Activated CD4-positive, alpha-beta T cell treated with anti-CD3 and anti-CD28 coated beads, Interleukin-2, amount 50 U/mL, for 24 hours (primary cell): ENCODE measurements around the gene UBR3.
"Not testable (repeated sequence)": the region's sequence is repeated elsewhere in the genome, so short reads cannot be mapped to it uniquely, and the experiment has no call there.

Source experiments
- DNase-seq, 2 donors: peaks; one replicate each; pipeline ENCODE4 v3.0.0-alpha.2; 2020; ENCODE audit warnings: low read depth in 1 of 2, low spot score in 1 of 2

Gene UBR3

GRCh38 chr2:169933124-169933711, 106.0 kb downstream of the UBR3 start:
- DNase-seq, result no peak

- not testable (repeated sequence) for DNase-seq
Observed at GRCh38 chr2:169936652-169937051, 109.4 kb downstream of the UBR3 start.

GRCh38 chr2:169945515-169945914, 118.3 kb downstream of the UBR3 start:
- DNase-seq, result no peak

- no peak for DNase-seq
Observed at GRCh38 chr2:169946092-169946491, 118.8 kb downstream of the UBR3 start.

GRCh38 chr2:169946546-169946945, 119.3 kb downstream of the UBR3 start:
- no peak for DNase-seq

GRCh38 chr2:169955940-169956339, 128.7 kb downstream of the UBR3 start:
- DNase-seq, result no peak

- not testable (repeated sequence) for DNase-seq
Observed at GRCh38 chr2:169957219-169957618, 130.0 kb downstream of the UBR3 start.

GRCh38 chr2:169961911-169962310, 134.7 kb downstream of the UBR3 start:
- no peak for DNase-seq

GRCh38 chr2:169963786-169964185, 136.5 kb downstream of the UBR3 start:
- no peak for DNase-seq

- no peak for DNase-seq
Observed at GRCh38 chr2:169964740-169965139, 137.5 kb downstream of the UBR3 start.

GRCh38 chr2:169965495-169965894, 138.2 kb downstream of the UBR3 start:
- no peak for DNase-seq

GRCh38 chr2:169966454-169966853, 139.2 kb downstream of the UBR3 start:
- DNase-seq, result no peak

- no peak for DNase-seq
Observed at GRCh38 chr2:169968743-169969142, 141.5 kb downstream of the UBR3 start.

GRCh38 chr2:169975221-169975620, 148.0 kb downstream of the UBR3 start:
- DNase-seq, result no peak

GRCh38 chr2:169976335-169976851, 149.1 kb downstream of the UBR3 start:
- DNase-seq, result no peak

- DNase-seq, result no peak
Observed at GRCh38 chr2:169977530-169977929, 150.3 kb downstream of the UBR3 start.

- no peak for DNase-seq
Observed at GRCh38 chr2:169978402-169979017, 151.3 kb downstream of the UBR3 start.

- DNase-seq, result no peak
Observed at GRCh38 chr2:169979025-169979424, 151.8 kb downstream of the UBR3 start.

GRCh38 chr2:169980001-169980400, 152.7 kb downstream of the UBR3 start:
- DNase-seq, result no peak

- no peak for DNase-seq
Observed at GRCh38 chr2:169980643-169981042, 153.4 kb downstream of the UBR3 start.

- DNase-seq, result no peak
Observed at GRCh38 chr2:169982929-169983328, 155.7 kb downstream of the UBR3 start.

- DNase-seq, result no peak
Observed at GRCh38 chr2:169983506-169983905, 156.3 kb downstream of the UBR3 start.

- no peak for DNase-seq
Observed at GRCh38 chr2:169984145-169984544, 156.9 kb downstream of the UBR3 start.
